Gastroesophageal sphincter (tissue), 4 donors: ENCODE results near the gene CDYL. TPM values are rescaled to one million over a fixed set of nuclear protein-coding genes. Genes with fewer than 3 reads are reported as not detected.

Experiments used
- ATAC-seq: fragments of 150-250 bp; one replicate; pipeline ENCODE4 v1.9.1; 2016; ENCODE audit warnings: mild to moderate bottlenecking, moderate library complexity
- H3K27ac ChIP-seq, 4 donors: fragments of 200-600 bp; sonication (generic) in 3 of 4; 1 replicate in 3 of 4; 2 replicates in 1 of 4; pipeline ENCODE4 v1.5.1; 2016 to 2019
- H3K27me3 ChIP-seq: fragments of 200-600 bp; sonication (generic); one replicate; pipeline ENCODE4 v1.5.1; 2019
- H3K36me3 ChIP-seq, 2 donors: fragments of 200-600 bp; sonication (generic); one replicate each; pipeline ENCODE4 v1.5.1; 2019; ENCODE audit warnings: control low read depth in 1 of 2
- H3K4me1 ChIP-seq, 3 donors: fragments of 200-600 bp; sonication (generic); 1 replicate in 2 of 3; 2 replicates in 1 of 3; pipeline ENCODE4 v1.5.1; 2016 to 2019; ENCODE audit warnings: control low read depth in 2 of 3
- H3K4me3 ChIP-seq, 2 donors: fragments of 200-600 bp; sonication (generic); one replicate each; pipeline ENCODE4 v1.5.1; 2019; ENCODE audit warnings: mild to moderate bottlenecking in 1 of 2, moderate library complexity in 1 of 2
- H3K9me3 ChIP-seq, 3 donors: fragments of 200-600 bp; sonication (generic); one replicate each; pipeline ENCODE4 v1.5.1; 2017 to 2019; ENCODE audit warnings: control low read depth in 2 of 3
- CTCF ChIP-seq, 4 experiments: fragments of 200-600 bp in 2 of 4; fragments of 450-650 bp in 2 of 4; sonication (generic) in 1 of 4; IDR thresholded peaks; one replicate each; pipeline ENCODE4 v1.5.1; 2017 to 2019; ENCODE audit warnings: antibody characterized with exemption in 4 of 4, mild to moderate bottlenecking in 2 of 4, moderate library complexity in 2 of 4
- EP300 ChIP-seq: sonication (generic); formaldehyde crosslinking; IDR thresholded peaks from one replicate; pipeline ENCODE4 v1.6.1; 2017; ENCODE audit warnings: antibody characterized with exemption, mild to moderate bottlenecking
- POLR2A ChIP-seq, 2 donors: fragments of 450-650 bp; IDR thresholded peaks; one replicate each; pipeline ENCODE4 v1.6.1; 2017; ENCODE audit warnings: antibody characterized with exemption in 2 of 2, mild to moderate bottlenecking in 2 of 2, moderate library complexity in 1 of 2
- POLR2AphosphoS5 ChIP-seq: sonication (generic); formaldehyde crosslinking; IDR thresholded peaks from one replicate; pipeline ENCODE4 v1.6.1; 2017; ENCODE audit warnings: antibody characterized with exemption
- WGBS, 2 donors: methylation state at CpG; one replicate each; pipeline ENCODE4 v1.1.5; 2018; ENCODE audit warnings: low coverage in 1 of 2; 5-methylcytosine and 5-hydroxymethylcytosine counted together
- total RNA-seq, 4 donors: library from RNA; depleted of rRNA; stranded (reverse); fragments of >200 nt; gene quantifications; one replicate each; pipeline ENCODE4 v1.1.0, GENCODE V29; 2016

The CDYL gene
- total RNA-seq, 4 donors from 2014 or later = 32.0 to 68.3 (median 54.0) TPM

DNA sequence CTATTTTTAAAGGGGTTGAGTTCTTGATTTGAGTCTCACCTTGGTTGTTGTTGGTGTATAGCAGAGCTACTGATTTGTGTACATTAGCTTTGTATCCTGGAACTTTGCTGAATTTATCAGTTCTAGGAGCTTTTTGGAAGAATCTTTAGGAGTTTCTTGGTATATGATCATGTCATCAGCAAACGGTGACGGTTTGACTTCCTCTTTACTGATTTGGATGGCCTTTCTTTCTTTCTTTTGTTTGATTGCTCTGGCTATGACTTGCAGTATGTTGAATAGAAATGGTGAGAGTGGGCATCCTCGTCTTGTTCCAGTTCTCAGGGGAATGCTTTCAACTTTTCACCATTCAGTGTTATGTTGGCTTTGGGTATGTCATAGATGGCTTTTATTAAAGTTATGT, 64.0 kb downstream of the CDYL start:
- no peak for ATAC-seq
- TF ChIP-seq CTCF (IDR thresholded peaks at IDR 0.05) (no peak), POLR2A (IDR thresholded peaks at IDR 0.05) (no peak), POLR2AphosphoS5 (no peak), EP300 (no peak)
- Histone ChIP-seq H3K27ac (no peak overlapping the region), H3K9me3 (peaks cover 0 to 32% (median 0%) of the 10 kb centered on the region in 3 donors), H3K4me1 (no peaks in the 10 kb centered on the region), H3K27me3 (no peaks in the 10 kb centered on the region), H3K4me3 (no peak overlapping the region), H3K36me3 (peaks cover 0 to 9% of the 10 kb centered on the region in 2 donors)
- WGBS, 2 donors = 97 to 100% methylated on average over 3 of the region's 3 CpGs

- WGBS, 2 donors = 90 to 100% methylated on average over 2 to 3 of the region's 7 CpGs
- H3K9me3 ChIP-seq = peaks cover 0 to 30% (median 0%) of the 10 kb centered on the region in 3 donors
- ATAC-seq = no peak
- no peaks in the 10 kb centered on the region for H3K27me3 ChIP-seq
- no peak overlapping the region for H3K4me3 ChIP-seq
- H3K36me3 ChIP-seq = no peaks in the 10 kb centered on the region
- H3K4me1 ChIP-seq = peaks cover 3 to 14% (median 5%) of the 10 kb centered on the region in 3 donors
- TF ChIP-seq CTCF (IDR thresholded peaks at IDR 0.05) (no peak), POLR2AphosphoS5 (no peak), EP300 (no peak), POLR2A (IDR thresholded peaks at IDR 0.05) (no peak)
- no peak overlapping the region for H3K27ac ChIP-seq
Observed at GRCh38 chr6:4844108-4844507, 67.9 kb downstream of the CDYL start.

GRCh38 chr6:4846387-4846786, 70.2 kb downstream of the CDYL start:
- Histone ChIP-seq H3K9me3 (peaks cover 0 to 30% (median 0%) of the 10 kb centered on the region in 3 donors), H3K27me3 (no peaks in the 10 kb centered on the region), H3K27ac (no peak overlapping the region), H3K4me3 (no peak overlapping the region), H3K4me1 (peaks cover 3 to 23% (median 5%) of the 10 kb centered on the region in 3 donors), H3K36me3 (no peaks in the 10 kb centered on the region)
- no peak for TF ChIP-seq CTCF (IDR thresholded peaks at IDR 0.05)
- TF ChIP-seq POLR2AphosphoS5 = no peak
- no peak for TF ChIP-seq POLR2A (IDR thresholded peaks at IDR 0.05)
- TF ChIP-seq EP300 = no peak
- 90 to 91% methylated on average over 2 of the region's 2 CpGs for WGBS, 2 donors
- no peak for ATAC-seq

DNA sequence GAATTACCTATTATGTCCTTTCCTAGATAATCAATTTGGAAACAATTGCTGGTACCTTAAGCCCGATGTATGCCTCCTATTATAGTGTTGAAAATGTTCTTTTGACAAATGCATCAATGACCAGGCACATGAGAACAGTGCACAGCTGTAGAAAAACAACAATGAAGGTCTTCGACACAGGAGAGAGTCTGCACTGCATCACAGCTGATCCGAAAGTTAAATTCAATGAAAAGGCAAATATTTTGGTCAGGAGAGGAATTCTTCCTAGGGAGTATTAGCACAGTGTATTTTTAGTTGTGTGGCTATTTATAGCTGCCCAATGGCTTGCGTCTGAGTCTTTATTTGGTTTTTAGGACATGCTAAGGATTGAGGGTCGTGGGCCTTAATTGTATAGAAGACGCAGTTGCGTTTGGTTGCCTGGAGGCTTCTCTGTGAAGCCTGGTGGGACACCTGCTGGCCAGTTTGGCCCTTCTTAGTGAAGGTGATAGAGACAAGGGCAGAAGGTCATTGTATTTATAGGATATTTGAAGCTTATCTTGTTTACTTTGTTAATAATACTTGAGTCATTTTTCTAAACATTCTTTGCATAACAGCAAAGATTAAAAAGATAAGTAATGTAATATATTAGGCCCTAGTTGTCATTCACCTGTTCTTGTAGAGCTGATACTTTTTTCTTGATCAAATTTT, 72.3 kb downstream of the CDYL start:
- no peaks in the 10 kb centered on the region for H3K36me3 ChIP-seq
- ATAC-seq = no peak
- 40 to 47% methylated on average over 7 of the region's 7 CpGs for WGBS, 2 donors
- TF ChIP-seq CTCF (IDR thresholded peaks at IDR 0.05) (peak in 2 of 4 experiments; percentile 21 to 52), POLR2AphosphoS5 (no peak), EP300 (no peak)
- no peaks in the 10 kb centered on the region for H3K27me3 ChIP-seq
- H3K4me1 ChIP-seq = peaks cover 3 to 24% (median 5%) of the 10 kb centered on the region in 3 donors
- H3K27ac ChIP-seq = no peak overlapping the region
- H3K4me3 ChIP-seq = no peak overlapping the region
- peaks cover 0 to 17% (median 0%) of the 10 kb centered on the region in 3 donors for H3K9me3 ChIP-seq
